ENCODE measurements around the gene PAGE4. TPM values are rescaled to one million over a fixed set of nuclear protein-coding genes. Genes with fewer than 3 reads are reported as not detected.

PAGE4 gene
- total RNA-seq: not detected

- intact Hi-C loops (cut with DNase I): no loop called here
- H3K9me3 ChIP-seq: no peaks in the 10 kb centered on the region
- DNase-seq (ENCODE audit: low spot score in 2 of 2): no peak
- no peaks in the 10 kb centered on the region for H3K36me3 ChIP-seq
- H3K27me3 ChIP-seq: no peaks in the 10 kb centered on the region
- H3K4me1 ChIP-seq: no peaks in the 10 kb centered on the region
- H3K27ac ChIP-seq: no peak within 1 kb of the TSS
- TF ChIP-seq CTCF (IDR thresholded peaks at IDR 0.05): no peak
- H3K4me3 ChIP-seq: no peak within 1 kb of the TSS
Observed at GRCh38 chrX:49829016-49829415, at the start of gene PAGE4. Gene PAGE4, plus strand, starts transcription at chrX:49829303. Its CDS starts 1,126 bp downstream, at chrX:49830429.

GRCh38 chrX:49784747-49785280 lies 44.3 kb upstream of the PAGE4 start:
- no peaks in the 10 kb centered on the region for H3K4me1 ChIP-seq
- no peak overlapping the region for H3K27ac ChIP-seq
- no peak for DNase-seq (ENCODE audit: low spot score in 2 of 2)
- no peak for TF ChIP-seq CTCF (IDR thresholded peaks at IDR 0.05)
- intact Hi-C loops (cut with DNase I): no loop called here
- no peak overlapping the region for H3K4me3 ChIP-seq
- no peaks in the 10 kb centered on the region for H3K27me3 ChIP-seq
- H3K9me3 ChIP-seq: no peaks in the 10 kb centered on the region
- H3K36me3 ChIP-seq: no peaks in the 10 kb centered on the region

- H3K27ac ChIP-seq: no peak overlapping the region
- H3K27me3 ChIP-seq: no peaks in the 10 kb centered on the region
- no peak overlapping the region for H3K4me3 ChIP-seq
- intact Hi-C loops (cut with DNase I): no loop called here
- H3K9me3 ChIP-seq: no peaks in the 10 kb centered on the region
- no peaks in the 10 kb centered on the region for H3K36me3 ChIP-seq
- DNase-seq (ENCODE audit: low spot score in 2 of 2): no peak
- no peaks in the 10 kb centered on the region for H3K4me1 ChIP-seq
- no peak for TF ChIP-seq CTCF (IDR thresholded peaks at IDR 0.05)
Observed at GRCh38 chrX:49792376-49792775, 36.7 kb upstream of the PAGE4 start.

- DNase-seq (ENCODE audit: low spot score in 2 of 2): no peak
- Histone ChIP-seq H3K4me3 (no peak overlapping the region), H3K27me3 (no peaks in the 10 kb centered on the region), H3K36me3 (no peaks in the 10 kb centered on the region), H3K4me1 (no peaks in the 10 kb centered on the region), H3K9me3 (no peaks in the 10 kb centered on the region), H3K27ac (no peak overlapping the region)
- TF ChIP-seq CTCF (IDR thresholded peaks at IDR 0.05): no peak
- intact Hi-C loops (cut with DNase I): no loop called here
Observed at GRCh38 chrX:49793686-49794085, 35.4 kb upstream of the PAGE4 start.

- Histone ChIP-seq H3K27ac (no peak overlapping the region), H3K27me3 (no peaks in the 10 kb centered on the region), H3K9me3 (peaks cover 0 to 4% of the 10 kb centered on the region in 2 donors), H3K36me3 (no peaks in the 10 kb centered on the region), H3K4me1 (no peaks in the 10 kb centered on the region), H3K4me3 (no peak overlapping the region)
- DNase-seq (ENCODE audit: low spot score in 2 of 2): no peak
- intact Hi-C loops (cut with DNase I): no loop called here
- no peak for TF ChIP-seq CTCF (IDR thresholded peaks at IDR 0.05)
Observed at GRCh38 chrX:49799828-49800227, 29.3 kb upstream of the PAGE4 start.

All from ascending aorta (tissue), 2 donors.